Subcutaneous adipose tissue (tissue), 4 donors: ENCODE results near the gene STUM. TPM values are rescaled to one million over a fixed set of nuclear protein-coding genes. Genes with fewer than 3 reads are reported as not detected.

ENCODE experiments used
- CTCF ChIP-seq: fragments of 450-650 bp; IDR thresholded peaks from one replicate; pipeline ENCODE4 v1.5.1; 2016; ENCODE audit warnings: low read depth, mild to moderate bottlenecking, control low read depth, antibody characterized with exemption, moderate library complexity
- total RNA-seq, 4 donors: library from RNA; depleted of rRNA; stranded (reverse); fragments of >200 nt; gene quantifications; one replicate each; pipeline ENCODE4 v1.1.0, GENCODE V29; 2016

The STUM gene
- total RNA-seq, 4 donors from 2014 or later = 0.16 to 4.1 (median 1.4) TPM

GRCh38 chr1:226578946-226579578, 30.5 kb downstream of the STUM start:
- no peak for TF ChIP-seq CTCF

DNA sequence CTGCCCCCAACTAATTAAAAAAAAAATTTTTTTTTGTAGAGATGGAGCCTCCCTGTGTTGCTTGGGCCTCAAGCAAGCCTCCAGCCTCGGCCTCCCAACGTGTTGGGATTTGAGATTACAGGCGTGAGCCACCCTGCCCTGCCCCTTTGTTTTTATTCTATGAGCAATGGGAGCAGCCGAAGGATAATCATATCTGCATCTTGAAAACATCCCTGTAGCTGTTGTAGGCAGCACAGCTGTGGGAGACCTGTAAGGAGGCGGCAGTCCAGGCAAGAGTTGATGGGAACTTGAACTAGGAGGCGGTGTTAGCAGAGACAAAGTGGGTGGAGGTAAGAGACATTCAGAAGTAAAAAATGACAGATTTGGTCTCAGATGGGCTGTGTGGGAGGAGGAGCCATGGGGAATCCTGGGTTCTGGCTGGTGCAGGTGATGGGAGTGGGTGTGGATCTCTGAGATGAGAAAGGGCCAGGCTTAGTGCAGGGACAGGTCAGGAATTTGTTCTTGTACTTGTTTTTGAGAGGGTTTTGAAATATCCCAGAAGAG, 31.3 kb downstream of the STUM start:
- no peak for TF ChIP-seq CTCF

GRCh38 chr1:226580625-226581270, 32.2 kb downstream of the STUM start:
- TF ChIP-seq CTCF = no peak

GRCh38 chr1:226581650-226582330, 33.2 kb downstream of the STUM start:
- TF ChIP-seq CTCF = no peak

GRCh38 chr1:226582966-226583365, 34.4 kb downstream of the STUM start:
- TF ChIP-seq CTCF = no peak

- TF ChIP-seq CTCF = no peak
Observed at GRCh38 chr1:226584164-226584563, 35.6 kb downstream of the STUM start.

DNA sequence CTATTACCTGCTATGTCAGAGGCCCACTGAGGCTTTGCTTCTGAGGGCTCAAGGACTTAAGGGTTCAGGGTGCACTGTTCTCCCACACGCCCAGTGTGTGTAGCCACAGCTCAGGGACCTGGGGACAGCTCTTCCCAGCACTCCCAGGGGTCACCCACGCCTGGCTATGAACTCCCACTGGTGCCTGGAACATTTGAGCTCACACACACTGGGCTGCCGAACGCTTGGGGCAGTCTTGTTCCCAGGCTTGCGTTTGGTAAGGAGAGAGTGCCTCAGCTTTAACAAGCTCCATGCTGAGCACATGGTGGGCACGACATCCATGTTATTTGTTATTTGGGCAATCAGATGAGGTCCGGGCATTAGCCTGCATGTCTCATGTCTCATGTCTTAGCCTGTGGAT, 37.6 kb downstream of the STUM start:
- no peak for TF ChIP-seq CTCF
